ENCODE results near the gene CCNH. TPM values are rescaled to one million over a fixed set of nuclear protein-coding genes. Genes with fewer than 3 reads are reported as not detected.
A peak's percentile ranks its signal among the peaks of the same experiment; 100 is the strongest.

CCNH gene
- polyA plus RNA-seq, 12 donors = 7.9 to 37.8 (median 26.3) TPM; not detected in 1

- no peak for DNase-seq
These were observed 45.5 kb downstream of the CCNH start for GRCh38 chr5:87367243-87367642.

- DNase-seq = no peak
These were observed 51.1 kb downstream of the CCNH start for GRCh38 chr5:87361536-87362213.

GRCh38 chr5:87361031-87361445 is 51.7 kb downstream of the CCNH start:
- DNase-seq = peak; percentile 21

- no peak for DNase-seq
These were observed 52.6 kb downstream of the CCNH start for GRCh38 chr5:87360132-87360531.

GRCh38 chr5:87359106-87359505 is 53.6 kb downstream of the CCNH start:
- no peak for DNase-seq

GRCh38 chr5:87354496-87354895 is 58.2 kb downstream of the CCNH start:
- no peak for DNase-seq

GRCh38 chr5:87347841-87348240 is 64.9 kb downstream of the CCNH start:
- DNase-seq = no peak

- no peak for DNase-seq
These were observed 65.5 kb downstream of the CCNH start for GRCh38 chr5:87347272-87347671.

Other genes starting within 250 kb of the CCNH start
- gene RASA1, start 145.0 kb downstream of the CCNH start, polyA plus RNA-seq (ENCODE audit: insufficient read length in 12 of 12) = 10 to 100 TPM in 11 of 12 donors, not detected in 1; 26.2 to 48.4 (median 35.3) TPM

Measured in muscle of arm (tissue), 12 donors.